ENCODE data around the gene MYH7.

DNA sequence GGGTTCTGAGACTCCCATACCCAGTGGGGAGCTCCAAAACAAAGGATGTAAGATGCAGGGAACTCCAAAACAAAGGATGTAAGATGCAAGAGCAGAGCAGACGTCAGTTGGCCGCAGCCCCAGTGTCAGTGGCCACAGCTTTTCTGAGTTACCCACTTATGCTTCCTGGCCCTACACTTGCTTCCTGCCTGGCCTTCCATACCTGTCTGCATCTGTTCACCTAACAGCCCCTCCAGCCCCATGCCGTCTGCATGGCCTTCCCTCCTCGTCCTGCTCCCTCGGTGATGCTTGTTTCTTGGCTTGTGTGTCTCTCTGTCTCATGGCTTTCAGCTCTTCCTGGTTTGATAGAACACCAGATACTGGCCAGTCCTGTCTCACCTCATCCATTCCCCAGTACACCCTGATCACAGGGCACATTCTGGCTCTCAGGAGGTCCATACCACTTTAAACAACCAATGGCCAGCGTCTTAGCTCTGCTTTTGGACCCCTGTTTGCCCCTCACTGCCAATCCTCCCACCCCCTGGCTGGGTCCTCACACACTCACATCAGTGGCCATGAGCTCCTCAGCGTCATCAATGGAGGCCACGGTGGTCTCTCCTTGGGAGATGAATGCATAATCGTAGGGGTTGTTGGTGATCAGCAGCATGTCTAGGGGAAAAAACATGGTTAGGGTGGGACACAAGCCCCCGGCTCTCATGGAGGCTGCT is 5.3 kb downstream of the MYH7 start:
- TF ChIP-seq EZH2 (IDR thresholded peaks at IDR 0.05; ENCODE audit: low read length), result no peak
- TF ChIP-seq, protein P1, sequence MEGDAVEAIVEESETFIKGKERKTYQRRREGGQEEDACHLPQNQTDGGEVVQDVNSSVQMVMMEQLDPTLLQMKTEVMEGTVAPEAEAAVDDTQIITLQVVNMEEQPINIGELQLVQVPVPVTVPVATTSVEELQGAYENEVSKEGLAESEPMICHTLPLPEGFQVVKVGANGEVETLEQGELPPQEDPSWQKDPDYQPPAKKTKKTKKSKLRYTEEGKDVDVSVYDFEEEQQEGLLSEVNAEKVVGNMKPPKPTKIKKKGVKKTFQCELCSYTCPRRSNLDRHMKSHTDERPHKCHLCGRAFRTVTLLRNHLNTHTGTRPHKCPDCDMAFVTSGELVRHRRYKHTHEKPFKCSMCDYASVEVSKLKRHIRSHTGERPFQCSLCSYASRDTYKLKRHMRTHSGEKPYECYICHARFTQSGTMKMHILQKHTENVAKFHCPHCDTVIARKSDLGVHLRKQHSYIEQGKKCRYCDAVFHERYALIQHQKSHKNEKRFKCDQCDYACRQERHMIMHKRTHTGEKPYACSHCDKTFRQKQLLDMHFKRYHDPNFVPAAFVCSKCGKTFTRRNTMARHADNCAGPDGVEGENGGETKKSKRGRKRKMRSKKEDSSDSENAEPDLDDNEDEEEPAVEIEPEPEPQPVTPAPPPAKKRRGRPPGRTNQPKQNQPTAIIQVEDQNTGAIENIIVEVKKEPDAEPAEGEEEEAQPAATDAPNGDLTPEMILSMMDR (optimal IDR thresholded peaks at IDR 0.05 in 1 of 3, IDR thresholded peaks at IDR 0.05 in 1 of 3, conservative IDR thresholded peaks at IDR 0.05 in 1 of 3; ENCODE audit: extremely low read depth in 1 of 3, insufficient read depth in 2 of 3, low read length in 3 of 3), result no peak
